Gastrocnemius medialis (tissue), 4 donors: ENCODE data around the gene TAX1BP1. TPM values are rescaled to one million over a fixed set of nuclear protein-coding genes. Genes with fewer than 3 reads are reported as not detected.
A peak's percentile ranks its signal among the peaks of the same experiment; 100 is the strongest.

Experiments
- ATAC-seq, 2 donors: fragments of 150-250 bp; one replicate each; pipeline ENCODE4 v1.9.1; 2016
- DNase-seq, 2 donors: peaks; one replicate each; pipeline ENCODE4 v3.0.0-alpha.2; 2019
- H3K27ac ChIP-seq, 4 donors: fragments of 200-600 bp; sonication (generic); 1 replicate in 1 of 4; 2 replicates in 3 of 4; pipeline ENCODE4 v1.5.1; 2016 to 2018; ENCODE audit warnings: mild to moderate bottlenecking in 2 of 4, moderate library complexity in 1 of 4
- H3K27me3 ChIP-seq, 3 donors: fragments of 200-600 bp; sonication (generic) in 2 of 3; 1 replicate in 1 of 3; 2 replicates in 2 of 3; pipeline versions ENCODE4 v1.5.1 to v1.6.0; 2016 to 2019; ENCODE audit warnings: mild to moderate bottlenecking in 1 of 3, moderate library complexity in 1 of 3
- H3K36me3 ChIP-seq, 2 donors: fragments of 200-600 bp; sonication (generic) in 1 of 2; one replicate each; pipeline ENCODE4 v1.5.1; 2017 to 2018
- H3K4me1 ChIP-seq, 2 donors: fragments of 200-600 bp; sonication (generic) in 1 of 2; one replicate each; pipeline ENCODE4 v1.5.1; 2016 to 2017; ENCODE audit warnings: mild to moderate bottlenecking in 2 of 2
- H3K4me3 ChIP-seq, 4 donors: fragments of 200-600 bp; sonication (generic) in 3 of 4; 1 replicate in 1 of 4; 2 replicates in 3 of 4; pipeline ENCODE4 v1.5.1; 2016 to 2019; ENCODE audit warnings: mild to moderate bottlenecking in 2 of 4
- H3K9me3 ChIP-seq, 3 donors: fragments of 200-600 bp; sonication (generic) in 2 of 3; 1 replicate in 1 of 3; 2 replicates in 2 of 3; pipeline ENCODE4 v1.5.1; 2016 to 2019
- CTCF ChIP-seq, 5 experiments: fragments of 450-650 bp in 3 of 5; fragments of 200-600 bp in 2 of 5; sonication (generic) in 2 of 5; IDR thresholded peaks in 4 of 5; conservative IDR thresholded peaks in 1 of 5; 1 replicate in 4 of 5; 2 replicates in 1 of 5; pipeline ENCODE4 v1.5.1; 2016 to 2019; ENCODE audit warnings: antibody characterized with exemption in 5 of 5, mild to moderate bottlenecking in 3 of 5, moderate library complexity in 3 of 5
- POLR2A ChIP-seq, 2 donors: fragments of 450-650 bp; IDR thresholded peaks; one replicate each; pipeline ENCODE4 v1.6.1; 2017; ENCODE audit warnings: antibody characterized with exemption in 2 of 2, mild to moderate bottlenecking in 2 of 2, moderate library complexity in 2 of 2
- in situ Hi-C, 4 donors: fragments of 200-750 bp; cut with MboI; loops; one replicate each; pipeline versions ENCODE4 v1.15.0 to v1.8.0; 2017; ENCODE audit warnings: low sequenced_read_pairs in 4 of 4
- intact Hi-C: fragments of 100-400 bp; cut with DNase I; formaldehyde crosslinking; loops from one replicate; pipeline ENCODE4 v1.15.1; 2023; ENCODE audit warnings: low total_unique reads
- total RNA-seq, 4 donors: library from RNA; depleted of rRNA; stranded (reverse); fragments of >200 nt; gene quantifications; one replicate each; pipeline versions ENCODE4 v1.1.0 to v1.2.3, GENCODE V29; 2016

TAX1BP1 gene
- 100 to 1,000 TPM; 110 to 136 (median 113) TPM for total RNA-seq

DNA sequence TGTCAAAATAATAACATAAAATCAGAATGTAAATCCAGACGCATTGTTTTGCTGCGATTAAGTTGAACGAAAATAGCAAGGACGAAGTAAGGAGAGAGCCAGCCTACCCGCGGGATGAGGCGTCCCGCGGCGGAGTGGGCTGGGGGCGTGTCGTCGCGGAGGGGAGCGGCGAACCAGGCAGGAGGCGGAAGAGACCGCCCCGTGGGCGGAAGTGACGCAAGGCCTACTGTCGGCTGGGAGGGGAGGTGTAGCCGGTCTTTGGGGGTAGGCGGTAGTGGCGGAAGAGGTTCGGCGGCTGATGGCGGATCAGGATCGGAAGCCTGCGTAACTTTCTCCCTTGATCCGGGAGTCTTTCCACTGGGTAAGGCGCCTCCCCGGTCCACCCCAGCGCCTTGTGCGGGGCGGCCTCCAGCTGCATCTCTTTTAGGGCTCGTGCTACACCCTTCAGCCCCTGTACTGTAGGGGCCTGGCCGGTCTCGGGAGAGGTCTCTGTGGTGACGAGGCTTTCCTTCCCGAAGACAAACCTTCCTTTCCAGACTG is at the start of gene TAX1BP1:
Gene TAX1BP1, plus strand, starts transcription at position 254 of the 540 bp plus-strand sequence. CDS start 8,363 bp downstream, outside the sequence.
- Histone ChIP-seq H3K27me3 (no peaks in the 10 kb centered on the region), H3K4me3 (peak within 1 kb of the TSS; percentile 86 to 98 (median 96)), H3K9me3 (no peaks in the 10 kb centered on the region), H3K4me1 (peaks cover 24 to 30% of the 10 kb centered on the region in 2 donors), H3K27ac (peak within 1 kb of the TSS; percentile 94 to 99 (median 98)), H3K36me3 (no peaks in the 10 kb centered on the region)
- in situ Hi-C loops = loop anchor here in 3 of 4 donors (5.0 to 10.0 kb wide), 3 partner anchors 65 to 75 kb away; partner anchors contain the start of gene HIBADH (in 1 of the 3)
- DNase-seq (peak; percentile 93 to 94), ATAC-seq (peak; percentile 95 to 97)
- intact Hi-C loops = loop anchor here (1.0 to 10.0 kb wide), 6 partner anchors 77 to 548 kb away; no protein-coding TSS in a partner anchor
- TF ChIP-seq CTCF (IDR thresholded peaks at IDR 0.05 in 4 of 5, conservative IDR thresholded peaks at IDR 0.05 in 1 of 5) (no peak), POLR2A (IDR thresholded peaks at IDR 0.05) (peak; percentile 96 to 97)

- DNase-seq (no peak), ATAC-seq (no peak)
- no peaks in the 10 kb centered on the region for H3K27me3 ChIP-seq
- intact Hi-C loops = no loop called here
- H3K9me3 ChIP-seq = no peaks in the 10 kb centered on the region
- H3K27ac ChIP-seq = no peak overlapping the region
- no peak overlapping the region for H3K4me3 ChIP-seq
- no peaks in the 10 kb centered on the region for H3K4me1 ChIP-seq
- H3K36me3 ChIP-seq = no peaks in the 10 kb centered on the region
- in situ Hi-C loops = no loop called here
- no peak for TF ChIP-seq CTCF (IDR thresholded peaks at IDR 0.05 in 4 of 5, conservative IDR thresholded peaks at IDR 0.05 in 1 of 5)
- no peak for TF ChIP-seq POLR2A (IDR thresholded peaks at IDR 0.05)
These were observed 49.3 kb upstream of the TAX1BP1 start for GRCh38 chr7:27690649-27691048.

DNA sequence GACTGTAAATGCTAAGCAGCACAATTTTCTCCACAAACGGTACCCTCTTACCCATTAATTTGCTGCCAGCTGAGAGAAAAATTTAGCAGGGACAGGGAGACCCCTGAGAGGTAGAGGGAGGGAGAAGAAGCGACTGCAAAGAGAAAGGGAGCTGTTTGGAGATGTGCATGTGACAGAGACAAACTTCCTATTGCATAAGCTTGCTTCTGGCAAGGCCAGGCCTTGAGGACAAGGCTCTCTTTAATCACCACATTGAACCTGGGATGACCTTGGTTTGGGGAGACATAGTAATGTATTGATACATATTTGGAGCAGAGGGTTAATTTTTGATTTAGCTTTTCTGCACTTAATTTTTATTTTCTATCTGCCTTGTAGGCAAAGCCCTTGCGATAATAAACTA is 46.2 kb upstream of the TAX1BP1 start:
- DNase-seq = no peak
- Histone ChIP-seq H3K4me1 (no peaks in the 10 kb centered on the region), H3K4me3 (no peak overlapping the region), H3K27ac (no peak overlapping the region), H3K36me3 (no peaks in the 10 kb centered on the region), H3K9me3 (no peaks in the 10 kb centered on the region), H3K27me3 (no peaks in the 10 kb centered on the region)
- no peak for ATAC-seq
- in situ Hi-C loops (no loop called here), intact Hi-C loops (no loop called here)
- TF ChIP-seq POLR2A (IDR thresholded peaks at IDR 0.05) = no peak
- TF ChIP-seq CTCF (IDR thresholded peaks at IDR 0.05 in 4 of 5, conservative IDR thresholded peaks at IDR 0.05 in 1 of 5) = no peak

DNA sequence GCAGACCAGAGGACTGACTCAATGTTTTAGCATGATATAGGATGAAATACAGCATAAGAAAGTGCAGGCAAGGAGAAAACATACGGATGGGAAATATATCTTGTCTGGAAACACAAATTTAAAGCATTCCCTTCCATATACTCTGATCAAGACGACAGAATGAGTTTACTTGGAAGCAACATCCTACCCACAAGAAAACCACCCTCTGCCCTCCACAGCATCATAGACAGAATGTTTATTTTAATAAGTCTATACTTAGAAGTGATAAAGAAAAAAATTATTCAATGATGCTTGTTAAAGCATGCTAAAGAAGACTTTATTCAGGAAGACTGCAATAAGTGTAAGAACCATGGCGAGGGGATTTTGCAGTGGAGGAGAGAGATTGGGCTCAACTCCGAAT is 44.9 kb upstream of the TAX1BP1 start:
- Histone ChIP-seq H3K27ac (no peak overlapping the region), H3K9me3 (no peaks in the 10 kb centered on the region), H3K4me3 (no peak overlapping the region), H3K36me3 (no peaks in the 10 kb centered on the region), H3K4me1 (no peaks in the 10 kb centered on the region), H3K27me3 (no peaks in the 10 kb centered on the region)
- intact Hi-C loops (no loop called here), in situ Hi-C loops (no loop called here)
- no peak for ATAC-seq
- no peak for DNase-seq
- no peak for TF ChIP-seq CTCF (IDR thresholded peaks at IDR 0.05 in 4 of 5, conservative IDR thresholded peaks at IDR 0.05 in 1 of 5)
- no peak for TF ChIP-seq POLR2A (IDR thresholded peaks at IDR 0.05)
